ENCODE data around the gene PAFAH2. TPM values are rescaled to one million over a fixed set of nuclear protein-coding genes. Genes with fewer than 3 reads are reported as not detected.
A peak's percentile ranks its signal among the peaks of the same experiment; 100 is the strongest.

PAFAH2 gene
- total RNA-seq, 1 experiment from 2014 or later: 13.0 TPM

- no peak for DNase-seq (ENCODE audit: low spot score)
These were observed 33.9 kb upstream of the PAFAH2 start for GRCh38 chr1:26031611-26032220.

- no peak for DNase-seq (ENCODE audit: low spot score)
These were observed 33.3 kb upstream of the PAFAH2 start for GRCh38 chr1:26031196-26031595.

- DNase-seq (ENCODE audit: low spot score): no peak
These were observed 32.1 kb upstream of the PAFAH2 start for GRCh38 chr1:26029864-26030481.

- no peak for DNase-seq (ENCODE audit: low spot score)
These were observed 31.4 kb upstream of the PAFAH2 start for GRCh38 chr1:26029054-26029863.

GRCh38 chr1:26028490-26028980 is 30.7 kb upstream of the PAFAH2 start:
- DNase-seq (ENCODE audit: low spot score): no peak

GRCh38 chr1:26027716-26028489 is 30.0 kb upstream of the PAFAH2 start:
- DNase-seq (ENCODE audit: low spot score): no peak

- DNase-seq (ENCODE audit: low spot score): no peak
These were observed 27.7 kb upstream of the PAFAH2 start for GRCh38 chr1:26025517-26025916.

- no peak for DNase-seq (ENCODE audit: low spot score)
These were observed 27.2 kb upstream of the PAFAH2 start for GRCh38 chr1:26025060-26025459.

- DNase-seq (ENCODE audit: low spot score): no peak
These were observed 26.0 kb upstream of the PAFAH2 start for GRCh38 chr1:26023826-26024225.

- DNase-seq (ENCODE audit: low spot score): no peak
These were observed 25.1 kb upstream of the PAFAH2 start for GRCh38 chr1:26023009-26023408.

GRCh38 chr1:26022404-26022779 is 24.5 kb upstream of the PAFAH2 start:
- DNase-seq (ENCODE audit: low spot score): no peak

- no peak for DNase-seq (ENCODE audit: low spot score)
These were observed 24.0 kb upstream of the PAFAH2 start, which contains the start of gene EXTL1 for GRCh38 chr1:26021647-26022403. Gene EXTL1 (plus strand): TSS chr1:26021775. CDS start chr1:26022647, 872 bp downstream.

- DNase-seq (ENCODE audit: low spot score): no peak
These were observed 23.2 kb upstream of the PAFAH2 start for GRCh38 chr1:26020941-26021646.

GRCh38 chr1:26020330-26020768 is 22.5 kb upstream of the PAFAH2 start:
- no peak for DNase-seq (ENCODE audit: low spot score)

GRCh38 chr1:26019641-26020315 is 21.9 kb upstream of the PAFAH2 start:
- DNase-seq (ENCODE audit: low spot score): peak; percentile 48

GRCh38 chr1:26017606-26018005 is 19.7 kb upstream of the PAFAH2 start:
- DNase-seq (ENCODE audit: low spot score): no peak

- DNase-seq (ENCODE audit: low spot score): no peak
These were observed 19.2 kb upstream of the PAFAH2 start for GRCh38 chr1:26016953-26017545.

- no peak for DNase-seq (ENCODE audit: low spot score)
These were observed 18.5 kb upstream of the PAFAH2 start for GRCh38 chr1:26016258-26016952.

- no peak for DNase-seq (ENCODE audit: low spot score)
These were observed 17.5 kb upstream of the PAFAH2 start for GRCh38 chr1:26015358-26015757.

All from A172 (cell line).